Measurements from ENCODE around the gene CLPSL1.

The CLPSL1 gene

GRCh38 chr6:35797837-35798526 is 17.2 kb downstream of the CLPSL1 start:
- ATAC-seq (no peak), DNase-seq (no peak)

GRCh38 chr6:35798706-35799105 is 17.9 kb downstream of the CLPSL1 start:
- DNase-seq (no peak), ATAC-seq (no peak)

- DNase-seq = no peak
- ATAC-seq = no peak
Measured at GRCh38 chr6:35801148-35801547, 20.3 kb downstream of the CLPSL1 start.

- peak; percentile 71 for DNase-seq
- peak; percentile 46 for ATAC-seq
Measured at GRCh38 chr6:35804996-35805736, 24.3 kb downstream of the CLPSL1 start, which contains the start of gene LHFPL5. Gene LHFPL5, plus strand, starts transcription at chr6:35805352. Its CDS starts 319 bp downstream, at chr6:35805671.

- DNase-seq (no peak), ATAC-seq (no peak)
Measured at GRCh38 chr6:35808688-35809087, 27.9 kb downstream of the CLPSL1 start.

GRCh38 chr6:35809809-35810208 is 29.0 kb downstream of the CLPSL1 start:
- DNase-seq (no peak), ATAC-seq (no peak)

- ATAC-seq = no peak
- no peak for DNase-seq
Measured at GRCh38 chr6:35810971-35811698, 30.3 kb downstream of the CLPSL1 start.

- DNase-seq (no peak), ATAC-seq (no peak)
Measured at GRCh38 chr6:35811699-35811995, 30.8 kb downstream of the CLPSL1 start.

GRCh38 chr6:35817515-35817914 is 36.7 kb downstream of the CLPSL1 start:
- ATAC-seq (no peak), DNase-seq (no peak)

GRCh38 chr6:35823601-35824000 is 42.8 kb downstream of the CLPSL1 start:
- DNase-seq (no peak), ATAC-seq (no peak)

- ATAC-seq (no peak), DNase-seq (no peak)
Measured at GRCh38 chr6:35824552-35825192, 43.9 kb downstream of the CLPSL1 start.

- ATAC-seq (no peak), DNase-seq (no peak)
Measured at GRCh38 chr6:35829306-35829705, 48.5 kb downstream of the CLPSL1 start.

GRCh38 chr6:35831257-35832007 is 50.6 kb downstream of the CLPSL1 start:
- DNase-seq = no peak
- no peak for ATAC-seq

- DNase-seq = no peak
Measured at GRCh38 chr6:35833536-35833935, 52.7 kb downstream of the CLPSL1 start.

More at GRCh38 chr6:35833536-35833935, 52.7 kb downstream of the CLPSL1 start:
- ATAC-seq = no peak
